Kidney (tissue), 14 donors: ENCODE results near the gene TMEM132A. TPM values are rescaled to one million over a fixed set of nuclear protein-coding genes. Genes with fewer than 3 reads are reported as not detected.
A peak's percentile ranks its signal among the peaks of the same experiment; 100 is the strongest.

ENCODE experiments used
- DNase-seq, 5 donors: peaks; one replicate each; pipeline ENCODE4 v3.0.0-alpha.2; 2013 to 2020
- FAIRE-seq: peaks from 2 replicates; lab custom pipeline; 2012; peaks lifted over from hg19 to GRCh38; lab: Jason Lieb, UNC
- H3K27ac ChIP-seq, 2 donors: one replicate each; pipeline ENCODE4 v1.7.0; 2013; ENCODE audit warnings: low read depth in 2 of 2, low read length in 2 of 2, inconsistent platforms in 1 of 2
- H3K27me3 ChIP-seq: one replicate; pipeline ENCODE4 v1.7.1; 2013; ENCODE audit warnings: low read length, inconsistent platforms; ENCODE audit not compliant: control insufficient read depth, insufficient read depth
- H3K36me3 ChIP-seq, 3 donors: one replicate each; pipeline versions ENCODE4 v1.7.0 to v1.7.1; 2013; ENCODE audit warnings: low read length in 3 of 3, control low read depth in 1 of 3, inconsistent platforms in 1 of 3; ENCODE audit not compliant: insufficient read depth in 3 of 3, control insufficient read depth in 2 of 3
- H3K4me1 ChIP-seq, 3 donors: one replicate each; pipeline versions ENCODE4 v1.7.0 to v1.7.1; 2013; ENCODE audit warnings: low read length in 3 of 3, inconsistent platforms in 1 of 3, low read depth in 1 of 3; ENCODE audit not compliant: control insufficient read depth in 2 of 3, insufficient read depth in 2 of 3
- H3K4me3 ChIP-seq, 3 donors: one replicate each; pipeline versions ENCODE4 v1.7.0 to v1.8.1; 2013; ENCODE audit warnings: low read length in 3 of 3, control low read depth in 1 of 3, inconsistent platforms in 1 of 3
- H3K9ac ChIP-seq, 3 donors: one replicate each; pipeline versions ENCODE4 v1.7.0 to v1.7.1; 2013; ENCODE audit warnings: low read length in 3 of 3, control low read depth in 1 of 3, inconsistent platforms in 1 of 3
- H3K9me3 ChIP-seq, 3 donors: one replicate each; pipeline versions ENCODE4 v1.7.0 to v1.7.1; 2013; ENCODE audit warnings: low read length in 3 of 3, control low read depth in 1 of 3, inconsistent platforms in 1 of 3; ENCODE audit not compliant: control insufficient read depth in 2 of 3, insufficient read depth in 1 of 3
- intact Hi-C: fragments of 100-400 bp; cut with DNase I; formaldehyde crosslinking; loops from one replicate; pipeline ENCODE4 v1.11.1; 2022
- polyA plus RNA-seq: library from polyadenylated mRNA; stranded (reverse); fragments of 350-450 nt; fragmentation: Illumina TruSeq; extraction: RNeasy Lipid Tissue Mini Kit (QIAGEN cat#74804); gene quantifications from one replicate; pipeline ENCODE4 v1.2.3, GENCODE V29; 2014; ENCODE audit warnings: low read depth, low replicate concordance; ENCODE audit not compliant: insufficient read depth
- total RNA-seq: library from RNA; stranded (reverse); fragmentation: NEBNext Ultra II Directional; extraction: Animal tissue kit (Norgen Biotek cat#: 25700); gene quantifications from one replicate; pipeline ENCODE4 v1.2.1, GENCODE V29; 2021
- TF ChIP-seq, protein P1 (sequence below): IDR thresholded peaks from 3 replicates; pipeline ENCODE4 v1.5.1; 2012; ENCODE audit warnings: mild to moderate bottlenecking, moderate library complexity, borderline replicate concordance; ENCODE audit not compliant: insufficient read depth; ENCODE audit errors: extremely low read depth
- donor health status: control.
- donor health status: control.
- donor health status: control.
- donor health status: control.
- donor health status: control.
- donor health status: DM: yes; HTN: yes; CAD: no.
- donor health status: Normal renal cell carcinoma (clear cell type).

The TMEM132A gene
- total and polyA plus RNA-seq, 2 donors from 2014 or later = 17.2 to 19.1 TPM

DNA sequence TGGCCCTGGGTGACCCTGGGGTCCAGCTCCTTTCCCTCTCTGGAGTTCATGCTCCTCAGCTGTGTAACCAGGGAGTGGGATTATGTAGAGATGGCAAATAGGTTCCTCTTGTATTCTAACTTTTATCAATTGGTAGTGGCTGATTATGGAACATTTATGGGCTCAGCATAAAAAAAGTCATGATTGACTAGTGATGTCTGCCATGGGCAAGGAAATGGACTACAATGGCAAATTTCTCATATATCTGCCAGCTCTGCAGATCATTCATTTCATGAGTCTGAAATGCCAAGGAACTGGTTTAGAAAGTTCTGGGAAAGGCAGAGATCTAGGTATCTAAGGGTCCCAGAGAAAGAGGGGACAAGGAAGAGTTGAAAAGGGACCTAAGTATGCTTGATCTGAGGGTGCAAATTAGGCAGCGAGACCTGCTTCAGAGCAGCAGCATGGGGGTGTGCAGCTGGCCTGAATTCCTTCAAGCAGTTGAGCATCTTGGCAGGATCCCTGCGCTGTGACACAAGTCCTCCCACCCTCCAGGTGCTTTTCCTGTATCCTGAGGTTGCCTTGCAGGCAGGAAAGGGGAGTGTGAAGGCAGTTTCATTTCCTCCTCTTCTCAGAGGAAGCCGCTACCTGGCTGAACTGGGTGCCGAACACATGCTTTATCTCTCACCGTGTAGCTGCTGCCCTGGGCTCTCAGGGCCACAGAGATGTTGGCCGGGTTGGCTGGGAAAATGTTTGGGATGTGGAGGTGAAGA, 17.3 kb downstream of the TMEM132A start:
- H3K27ac ChIP-seq = no peak overlapping the region
- H3K36me3 ChIP-seq = no peaks in the 10 kb centered on the region
- no peaks in the 10 kb centered on the region for H3K27me3 ChIP-seq
- FAIRE-seq = no peak
- H3K4me1 ChIP-seq = no peaks in the 10 kb centered on the region
- no peak overlapping the region for H3K9ac ChIP-seq
- DNase-seq = no peak
- intact Hi-C loops = no loop called here
- TF ChIP-seq, protein P1, sequence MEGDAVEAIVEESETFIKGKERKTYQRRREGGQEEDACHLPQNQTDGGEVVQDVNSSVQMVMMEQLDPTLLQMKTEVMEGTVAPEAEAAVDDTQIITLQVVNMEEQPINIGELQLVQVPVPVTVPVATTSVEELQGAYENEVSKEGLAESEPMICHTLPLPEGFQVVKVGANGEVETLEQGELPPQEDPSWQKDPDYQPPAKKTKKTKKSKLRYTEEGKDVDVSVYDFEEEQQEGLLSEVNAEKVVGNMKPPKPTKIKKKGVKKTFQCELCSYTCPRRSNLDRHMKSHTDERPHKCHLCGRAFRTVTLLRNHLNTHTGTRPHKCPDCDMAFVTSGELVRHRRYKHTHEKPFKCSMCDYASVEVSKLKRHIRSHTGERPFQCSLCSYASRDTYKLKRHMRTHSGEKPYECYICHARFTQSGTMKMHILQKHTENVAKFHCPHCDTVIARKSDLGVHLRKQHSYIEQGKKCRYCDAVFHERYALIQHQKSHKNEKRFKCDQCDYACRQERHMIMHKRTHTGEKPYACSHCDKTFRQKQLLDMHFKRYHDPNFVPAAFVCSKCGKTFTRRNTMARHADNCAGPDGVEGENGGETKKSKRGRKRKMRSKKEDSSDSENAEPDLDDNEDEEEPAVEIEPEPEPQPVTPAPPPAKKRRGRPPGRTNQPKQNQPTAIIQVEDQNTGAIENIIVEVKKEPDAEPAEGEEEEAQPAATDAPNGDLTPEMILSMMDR = no peak
- no peaks in the 10 kb centered on the region for H3K9me3 ChIP-seq
- H3K4me3 ChIP-seq = no peak overlapping the region

DNA sequence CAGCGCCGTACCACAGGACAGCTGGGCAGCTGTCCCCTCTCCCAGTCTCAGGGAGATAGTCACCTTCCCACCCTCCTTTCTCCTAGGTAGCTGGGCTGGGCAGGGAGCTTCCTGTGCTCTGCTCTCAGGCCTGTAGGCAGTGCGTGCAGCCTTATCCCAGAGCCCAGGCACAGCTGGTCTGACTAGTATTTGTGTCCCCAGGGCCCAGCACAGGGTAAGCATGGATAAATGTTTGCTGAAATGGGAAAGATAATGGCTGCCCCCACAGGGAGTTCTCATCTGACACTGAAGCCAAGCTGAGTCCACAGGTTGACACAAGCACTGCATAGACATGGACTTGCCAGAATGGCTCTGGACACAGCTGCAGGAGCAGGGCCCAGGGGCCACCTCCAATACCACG, 18.0 kb downstream of the TMEM132A start:
- H3K4me1 ChIP-seq = no peaks in the 10 kb centered on the region
- TF ChIP-seq, protein P1 = no peak
- FAIRE-seq (no peak), DNase-seq (no peak)
- no peaks in the 10 kb centered on the region for H3K9me3 ChIP-seq
- intact Hi-C loops = no loop called here
- H3K9ac ChIP-seq = no peak overlapping the region
- H3K27ac ChIP-seq = no peak overlapping the region
- H3K36me3 ChIP-seq = no peaks in the 10 kb centered on the region
- H3K4me3 ChIP-seq = no peak overlapping the region
- no peaks in the 10 kb centered on the region for H3K27me3 ChIP-seq

DNA sequence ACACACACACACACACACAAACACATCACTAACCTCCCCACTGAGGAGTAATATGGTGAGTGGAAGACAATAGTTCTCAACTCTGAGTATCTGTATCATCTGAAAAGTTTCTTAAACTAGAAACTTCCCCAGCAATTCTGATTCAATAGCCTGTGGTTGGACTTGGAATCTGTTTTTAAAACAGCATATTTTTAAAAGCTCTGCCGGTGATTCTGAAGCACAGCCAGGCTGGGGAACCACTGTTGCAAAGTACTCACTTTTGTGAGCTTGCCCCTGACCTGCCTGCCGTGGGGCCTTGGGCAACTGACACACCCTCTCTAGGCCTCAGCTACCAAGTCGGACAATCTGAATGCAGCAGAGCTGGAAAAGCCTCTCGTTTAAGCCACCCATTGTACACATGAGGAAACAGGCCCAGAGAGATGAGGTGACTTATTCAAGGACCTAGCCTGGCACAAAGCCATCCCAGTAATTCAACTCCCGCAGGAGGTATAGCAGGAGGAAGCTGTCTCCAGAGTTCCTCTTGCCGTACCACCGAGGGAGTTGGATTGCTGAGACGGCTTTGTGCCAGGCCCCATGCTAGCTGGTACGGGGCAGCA, 18.8 kb downstream of the TMEM132A start:
- Histone ChIP-seq H3K4me1 (no peaks in the 10 kb centered on the region), H3K4me3 (no peak overlapping the region), H3K36me3 (no peaks in the 10 kb centered on the region), H3K27ac (no peak overlapping the region), H3K27me3 (no peaks in the 10 kb centered on the region), H3K9ac (no peak overlapping the region), H3K9me3 (no peaks in the 10 kb centered on the region)
- FAIRE-seq (no peak), DNase-seq (peak in 1 of 5 donors; percentile 39)
- intact Hi-C loops = no loop called here
- TF ChIP-seq, protein P1 = no peak
